Choroid plexus epithelial cell (primary cell): ENCODE data around the gene RTL1.

Experiments
- DNase-seq: peaks from one replicate; pipeline ENCODE4 v3.0.0-alpha.2; 2010; ENCODE audit warnings: low read depth
- H3K4me3 ChIP-seq: 2 replicates; pipeline ENCODE4 v1.5.1; 2011; ENCODE audit warnings: low read depth, mild to moderate bottlenecking, control low read depth, low read length, moderate library complexity
- CTCF ChIP-seq: conservative IDR thresholded peaks from 2 replicates; pipeline ENCODE4 v1.5.1; 2011; ENCODE audit warnings: low read depth, mild to moderate bottlenecking, control low read depth, inconsistent platforms, low read length, moderate library complexity

RTL1 gene

GRCh38 chr14:100861188-100861936, 42.2 kb downstream of the RTL1 start:
- no peak for TF ChIP-seq CTCF
- H3K4me3 ChIP-seq, result no peak overlapping the region

GRCh38 chr14:100860556-100861187, 42.9 kb downstream of the RTL1 start:
- TF ChIP-seq CTCF, result no peak
- no peak overlapping the region for H3K4me3 ChIP-seq
- no peak for DNase-seq

More at GRCh38 chr14:100861188-100861936, 42.2 kb downstream of the RTL1 start:
- DNase-seq, result peak; percentile 58

- DNase-seq, result no peak
- TF ChIP-seq CTCF, result no peak
These were observed 43.7 kb downstream of the RTL1 start for GRCh38 chr14:100859781-100860180.

GRCh38 chr14:100858838-100859220, 44.7 kb downstream of the RTL1 start:
- TF ChIP-seq CTCF, result no peak
- DNase-seq, result no peak
- no peak overlapping the region for H3K4me3 ChIP-seq

More at GRCh38 chr14:100859781-100860180, 43.7 kb downstream of the RTL1 start:
- H3K4me3 ChIP-seq, result no peak overlapping the region

GRCh38 chr14:100857923-100858837, 45.3 kb downstream of the RTL1 start:
- DNase-seq, result no peak
- no peak for TF ChIP-seq CTCF
- H3K4me3 ChIP-seq, result no peak overlapping the region

- no peak for TF ChIP-seq CTCF
- DNase-seq, result no peak
- no peak overlapping the region for H3K4me3 ChIP-seq
These were observed 46.1 kb downstream of the RTL1 start for GRCh38 chr14:100857233-100857922.
